Chondrocyte (in vitro differentiated cells): Measurements from ENCODE around the gene GALNT10. TPM values are rescaled to one million over a fixed set of nuclear protein-coding genes. Genes with fewer than 3 reads are reported as not detected.

Experiments
- DNase-seq: peaks from one replicate; pipeline ENCODE4 v3.0.0; 2021; ENCODE audit warnings: mixed read lengths, low spot score
- H3K27ac Mint-ChIP-seq: one replicate; pipeline ENCODE4 v1.8.0; 2021; ENCODE audit warnings: mild to moderate bottlenecking, moderate library complexity, mixed read lengths; ENCODE audit not compliant: unreplicated experiment
- H3K27me3 Mint-ChIP-seq: 2 replicates; pipeline ENCODE4 v1.8.0; 2021; ENCODE audit warnings: low read depth, mixed read lengths
- H3K36me3 Mint-ChIP-seq: 2 replicates; pipeline ENCODE4 v1.8.0; 2021; ENCODE audit warnings: low read depth, mixed read lengths
- H3K4me1 Mint-ChIP-seq: 2 replicates; pipeline ENCODE4 v1.8.0; 2021; ENCODE audit warnings: low read depth, mild to moderate bottlenecking, mixed read lengths
- H3K4me3 Mint-ChIP-seq: one replicate; pipeline ENCODE4 v1.8.0; 2021; ENCODE audit warnings: mild to moderate bottlenecking, moderate library complexity, mixed read lengths; ENCODE audit not compliant: unreplicated experiment
- H3K9me3 Mint-ChIP-seq: 2 replicates; pipeline ENCODE4 v1.8.0; 2021; ENCODE audit warnings: low read depth, mixed read lengths
- total RNA-seq: library from RNA; stranded (reverse); gene quantifications from 3 replicates; pipeline ENCODE4 v1.2.1, GENCODE V29; 2021
- TF ChIP-seq, protein P1 (sequence below): fragments of 200-600 bp; sonication (generic); IDR thresholded peaks from 2 replicates; pipeline ENCODE4 v1.5.0; 2021; ENCODE audit warnings: antibody characterized with exemption, mild to moderate bottlenecking, moderate library complexity

Gene GALNT10
- total RNA-seq, 1 donor from 2014 or later, result 155 TPM

DNA sequence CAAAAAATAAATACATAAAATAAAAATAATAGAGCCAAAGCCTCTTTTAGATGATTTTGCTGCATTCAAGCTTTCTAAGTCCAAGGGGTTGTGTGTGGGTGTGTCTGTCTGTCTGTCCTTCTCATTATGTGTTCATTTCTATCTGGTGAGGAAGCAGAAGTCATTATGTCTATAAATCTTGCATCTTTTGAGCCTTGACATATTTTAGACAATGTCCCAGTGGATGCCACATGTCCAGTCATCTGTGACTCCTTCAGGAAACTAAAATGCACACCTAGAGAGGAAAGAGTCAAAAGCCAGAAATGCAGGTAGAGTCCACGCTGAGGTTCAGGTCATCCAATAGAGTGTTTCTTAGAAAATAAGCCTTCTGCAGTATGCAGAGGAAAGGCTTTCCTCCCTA lies 80.9 kb downstream of the GALNT10 start:
- H3K4me1 Mint-ChIP-seq, result peaks cover 59% of the 10 kb centered on the region
- H3K36me3 Mint-ChIP-seq, result peaks cover 1% of the 10 kb centered on the region
- H3K9me3 Mint-ChIP-seq, result no peaks in the 10 kb centered on the region
- H3K4me3 Mint-ChIP-seq, result no peak overlapping the region
- no peak for DNase-seq
- TF ChIP-seq, protein P1, sequence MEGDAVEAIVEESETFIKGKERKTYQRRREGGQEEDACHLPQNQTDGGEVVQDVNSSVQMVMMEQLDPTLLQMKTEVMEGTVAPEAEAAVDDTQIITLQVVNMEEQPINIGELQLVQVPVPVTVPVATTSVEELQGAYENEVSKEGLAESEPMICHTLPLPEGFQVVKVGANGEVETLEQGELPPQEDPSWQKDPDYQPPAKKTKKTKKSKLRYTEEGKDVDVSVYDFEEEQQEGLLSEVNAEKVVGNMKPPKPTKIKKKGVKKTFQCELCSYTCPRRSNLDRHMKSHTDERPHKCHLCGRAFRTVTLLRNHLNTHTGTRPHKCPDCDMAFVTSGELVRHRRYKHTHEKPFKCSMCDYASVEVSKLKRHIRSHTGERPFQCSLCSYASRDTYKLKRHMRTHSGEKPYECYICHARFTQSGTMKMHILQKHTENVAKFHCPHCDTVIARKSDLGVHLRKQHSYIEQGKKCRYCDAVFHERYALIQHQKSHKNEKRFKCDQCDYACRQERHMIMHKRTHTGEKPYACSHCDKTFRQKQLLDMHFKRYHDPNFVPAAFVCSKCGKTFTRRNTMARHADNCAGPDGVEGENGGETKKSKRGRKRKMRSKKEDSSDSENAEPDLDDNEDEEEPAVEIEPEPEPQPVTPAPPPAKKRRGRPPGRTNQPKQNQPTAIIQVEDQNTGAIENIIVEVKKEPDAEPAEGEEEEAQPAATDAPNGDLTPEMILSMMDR, result no peak
- H3K27me3 Mint-ChIP-seq, result no peaks in the 10 kb centered on the region
- H3K27ac Mint-ChIP-seq, result peak overlapping the region; percentile 20

DNA sequence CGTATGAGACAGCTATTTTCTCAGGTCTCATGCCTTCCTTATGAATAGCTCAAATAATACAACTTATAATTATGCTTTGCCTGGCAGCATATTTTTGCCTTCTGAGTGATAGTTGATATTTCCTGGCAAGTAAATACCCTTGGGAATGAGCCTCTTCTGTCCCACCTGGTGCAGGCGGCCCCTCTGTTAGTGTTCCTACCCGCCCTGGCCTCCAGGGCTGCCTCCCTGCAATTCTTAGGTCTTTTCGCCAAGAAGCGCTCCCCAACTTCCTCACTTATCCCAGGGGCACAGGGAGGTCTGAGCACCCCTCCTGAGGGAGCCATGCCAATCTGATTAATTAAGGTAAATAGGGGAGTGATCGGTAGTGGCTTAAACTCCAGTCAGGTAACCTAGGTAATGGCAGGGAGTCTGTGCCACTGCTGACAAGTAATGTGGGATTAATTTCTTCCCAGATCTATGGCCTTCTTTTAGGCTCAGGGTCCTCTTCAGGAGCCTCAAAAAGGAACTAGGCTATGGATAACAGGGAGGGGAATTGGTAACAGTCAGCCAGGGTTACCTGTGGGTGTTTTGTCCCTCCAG lies 81.5 kb downstream of the GALNT10 start:
- no peak overlapping the region for H3K4me3 Mint-ChIP-seq
- H3K27ac Mint-ChIP-seq, result peak overlapping the region; percentile 68
- peaks cover 61% of the 10 kb centered on the region for H3K4me1 Mint-ChIP-seq
- no peaks in the 10 kb centered on the region for H3K36me3 Mint-ChIP-seq
- no peak for DNase-seq
- H3K27me3 Mint-ChIP-seq, result no peaks in the 10 kb centered on the region
- TF ChIP-seq, protein P1, result no peak
- no peaks in the 10 kb centered on the region for H3K9me3 Mint-ChIP-seq

DNA sequence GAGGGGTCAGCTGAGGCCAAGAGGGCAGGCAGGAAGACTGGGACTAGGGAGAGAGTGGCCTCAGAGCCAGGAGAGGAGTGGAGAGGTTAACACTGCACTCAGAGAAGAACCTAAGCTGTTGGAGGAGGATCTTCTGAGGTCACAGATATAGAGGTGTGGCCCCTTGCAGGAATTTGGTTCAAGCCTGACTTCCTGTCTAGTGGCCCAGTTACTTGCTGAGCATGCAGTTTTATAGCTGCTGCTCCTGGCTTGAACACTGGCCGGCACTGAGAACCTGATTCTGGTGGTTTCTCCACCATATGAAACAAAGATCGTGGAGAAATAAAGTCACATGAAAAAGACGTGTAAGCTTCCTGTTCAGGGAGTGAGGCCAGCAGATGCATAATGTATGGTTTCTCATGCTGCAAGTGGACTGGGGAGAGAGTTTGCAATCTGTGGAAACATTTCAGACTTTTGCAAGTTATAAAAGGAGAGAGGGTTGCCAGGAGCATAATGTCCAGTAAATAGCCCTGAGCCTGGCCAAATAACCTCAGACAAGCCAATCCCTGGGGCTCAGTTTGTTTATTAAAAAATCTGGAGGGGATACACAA lies 82.6 kb downstream of the GALNT10 start:
- no peak for DNase-seq
- H3K4me1 Mint-ChIP-seq, result peaks cover 61% of the 10 kb centered on the region
- TF ChIP-seq, protein P1, result no peak
- no peaks in the 10 kb centered on the region for H3K9me3 Mint-ChIP-seq
- peak overlapping the region; percentile 78 for H3K27ac Mint-ChIP-seq
- no peaks in the 10 kb centered on the region for H3K27me3 Mint-ChIP-seq
- no peak overlapping the region for H3K4me3 Mint-ChIP-seq
- H3K36me3 Mint-ChIP-seq, result no peaks in the 10 kb centered on the region

DNA sequence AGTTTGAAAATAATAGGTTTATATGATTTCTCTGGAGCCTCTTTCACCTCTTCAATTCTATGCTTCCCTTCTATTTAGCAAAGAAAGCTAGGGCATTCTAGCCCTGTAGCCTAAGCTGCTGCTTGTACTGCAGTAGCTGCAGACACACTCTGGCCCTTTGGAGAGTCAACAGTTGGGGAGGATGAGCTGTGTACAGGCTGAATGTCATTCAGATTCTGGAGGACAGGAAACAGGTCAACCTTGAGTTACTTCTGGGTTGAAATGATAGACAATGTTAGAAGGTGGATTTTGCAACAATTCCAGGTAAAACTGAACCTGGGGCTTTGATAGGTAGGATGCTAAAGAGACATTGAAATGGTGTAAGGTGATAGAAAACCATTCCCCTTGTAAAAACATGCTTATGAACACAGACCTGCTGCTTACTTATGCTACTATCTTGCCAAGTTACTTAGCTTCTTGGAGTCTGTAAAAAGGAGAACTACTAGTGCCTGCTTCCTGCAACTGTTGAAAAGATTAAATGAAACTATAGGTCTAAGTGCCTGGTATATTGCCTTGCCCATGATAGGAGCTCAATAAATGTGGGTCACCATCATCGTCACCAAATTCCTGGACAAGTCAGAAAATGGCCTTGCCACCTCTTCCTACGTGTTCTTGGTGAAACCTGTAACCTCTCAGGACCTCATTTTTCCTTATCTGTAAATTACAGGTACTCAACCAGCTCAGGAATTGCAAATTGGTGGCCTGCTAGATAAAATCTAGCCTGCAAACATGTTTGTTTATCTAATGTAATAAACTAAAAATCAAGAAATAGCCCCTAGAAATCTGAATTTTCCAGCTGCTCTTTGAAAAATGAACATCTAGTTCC lies 83.7 kb downstream of the GALNT10 start:
- Mint-ChIP-seq H3K27me3 (no peaks in the 10 kb centered on the region), H3K9me3 (no peaks in the 10 kb centered on the region), H3K4me1 (peaks cover 67% of the 10 kb centered on the region), H3K4me3 (no peak overlapping the region), H3K36me3 (no peaks in the 10 kb centered on the region), H3K27ac (peak overlapping the region; percentile 34)
- no peak for DNase-seq
- TF ChIP-seq, protein P1, result no peak

DNA sequence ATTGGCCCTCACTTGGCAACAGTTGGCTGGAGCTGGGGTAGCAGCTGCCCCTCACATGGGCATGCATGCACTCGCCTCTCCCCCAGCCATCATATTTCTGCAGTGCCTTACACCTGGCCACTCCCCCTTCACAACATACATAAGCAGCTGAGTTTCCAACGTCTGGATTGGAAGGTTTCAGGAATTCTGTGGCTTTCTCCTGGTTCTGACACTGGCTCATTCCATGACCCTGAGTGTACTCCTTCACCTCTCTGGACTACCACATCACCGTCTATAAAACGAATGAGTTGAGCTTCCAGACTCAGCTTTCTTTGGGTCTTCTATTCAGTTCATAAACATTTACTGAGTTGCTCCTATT lies 84.3 kb downstream of the GALNT10 start:
- Mint-ChIP-seq H3K27me3 (no peaks in the 10 kb centered on the region), H3K9me3 (no peaks in the 10 kb centered on the region), H3K36me3 (no peaks in the 10 kb centered on the region), H3K4me3 (no peak overlapping the region), H3K4me1 (peaks cover 67% of the 10 kb centered on the region), H3K27ac (no peak overlapping the region)
- DNase-seq, result no peak
- TF ChIP-seq, protein P1, result no peak
